Hepatic stellate cell (primary cell): Measurements from ENCODE around the gene INVS.

Experiments
- DNase-seq: peaks from one replicate; pipeline ENCODE4 v3.0.0; 2011; ENCODE audit warnings: low spot score

Gene INVS

DNA sequence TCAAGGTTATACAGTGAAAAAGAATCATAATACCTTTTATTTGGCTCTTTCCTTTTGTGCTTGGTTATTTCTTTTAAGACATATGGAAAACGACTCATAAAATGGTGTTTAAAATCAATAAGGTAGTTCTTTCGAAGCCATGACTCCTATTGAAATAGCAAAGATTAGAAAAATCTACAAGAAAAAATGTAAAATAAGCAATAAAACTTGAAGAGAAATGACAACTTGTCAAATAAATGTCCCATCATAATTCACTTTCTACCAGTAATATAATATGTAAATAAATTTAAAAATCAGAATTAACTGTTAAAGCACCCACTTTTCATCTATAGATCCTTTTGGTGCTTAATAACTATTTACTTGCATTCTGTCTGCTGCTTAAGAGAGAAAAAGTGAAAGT, 241.2 kb downstream of the INVS start:
- no peak for DNase-seq

DNA sequence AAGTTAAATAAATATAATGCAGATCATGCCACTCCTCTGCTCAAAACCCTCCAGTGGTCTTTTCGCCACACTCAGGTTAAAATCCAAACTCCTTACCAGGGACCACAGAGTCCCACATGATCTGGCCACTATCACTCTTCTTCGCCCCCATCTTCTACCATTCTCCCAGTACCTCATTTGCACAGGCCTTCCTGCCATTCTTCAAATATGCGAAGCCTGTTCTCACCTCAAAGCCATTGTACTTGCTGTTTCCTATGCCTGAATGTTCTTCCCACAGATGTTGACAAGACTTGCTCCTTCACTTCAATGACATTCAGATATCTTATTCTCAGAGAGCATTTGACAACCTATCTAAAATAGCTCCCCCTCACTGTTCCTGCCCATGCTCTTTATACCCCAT, 242.8 kb downstream of the INVS start:
- DNase-seq: no peak

DNA sequence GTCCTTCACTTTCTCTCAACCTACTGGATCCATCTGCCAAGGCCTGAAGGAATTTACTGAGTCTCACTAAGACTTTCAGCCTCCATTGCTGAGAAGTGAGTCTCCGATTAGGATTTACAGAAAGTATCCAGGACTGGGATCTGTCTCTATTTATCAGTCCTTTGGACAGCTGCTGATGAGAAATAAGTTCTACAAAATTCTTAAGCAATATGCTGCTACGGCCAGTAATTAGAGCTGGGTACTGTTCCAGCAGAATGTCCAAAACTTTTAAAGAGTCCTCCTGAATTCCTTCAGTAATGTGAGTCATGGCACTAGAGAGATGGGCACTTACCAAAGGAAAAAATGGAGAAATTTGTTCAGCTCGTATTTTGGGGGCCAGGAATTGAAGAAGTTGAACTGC, 247.8 kb downstream of the INVS start:
- no peak for DNase-seq

DNA sequence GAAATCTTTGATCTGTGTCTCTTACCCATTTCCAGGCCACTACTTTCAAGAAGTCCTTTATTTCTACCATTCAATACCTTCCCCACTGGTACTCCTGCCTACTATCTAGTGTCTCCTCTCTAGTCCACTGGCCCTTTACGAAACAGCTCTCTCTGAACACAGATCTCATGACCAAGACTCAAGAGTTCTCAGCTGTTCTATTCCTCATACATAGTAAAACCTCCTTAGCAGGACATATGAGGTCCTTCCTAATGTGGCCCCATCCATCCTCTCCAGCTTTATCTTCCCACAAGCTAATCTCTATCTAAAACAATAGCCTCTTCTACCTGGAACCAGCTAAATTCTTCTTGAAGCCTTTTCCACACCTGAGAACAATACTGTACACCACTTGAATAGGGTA, 251.1 kb downstream of the INVS start:
- DNase-seq: no peak
